Right lobe of liver (tissue), 4 donors: ENCODE measurements around the gene LIG1.

Experiments
- CTCF ChIP-seq, 4 donors: fragments of 200-600 bp in 3 of 4; fragments of 450-650 bp in 1 of 4; IDR thresholded peaks; one replicate each; pipeline versions ENCODE4 v1.5.1 to v1.8.0; 2016 to 2022; ENCODE audit warnings: antibody characterized with exemption in 4 of 4, mild to moderate bottlenecking in 2 of 4
- POLR2A ChIP-seq: fragments of 450-650 bp; IDR thresholded peaks from one replicate; pipeline ENCODE4 v1.6.1; 2017; ENCODE audit warnings: antibody characterized with exemption, mild to moderate bottlenecking
- donor health status: DM: no; HTN: no; CAD: no.
- donor health status: DM: no; HTN: no; CAD: no.
- donor health status: DM: no; HTN: yes; CAD: no.

DNA sequence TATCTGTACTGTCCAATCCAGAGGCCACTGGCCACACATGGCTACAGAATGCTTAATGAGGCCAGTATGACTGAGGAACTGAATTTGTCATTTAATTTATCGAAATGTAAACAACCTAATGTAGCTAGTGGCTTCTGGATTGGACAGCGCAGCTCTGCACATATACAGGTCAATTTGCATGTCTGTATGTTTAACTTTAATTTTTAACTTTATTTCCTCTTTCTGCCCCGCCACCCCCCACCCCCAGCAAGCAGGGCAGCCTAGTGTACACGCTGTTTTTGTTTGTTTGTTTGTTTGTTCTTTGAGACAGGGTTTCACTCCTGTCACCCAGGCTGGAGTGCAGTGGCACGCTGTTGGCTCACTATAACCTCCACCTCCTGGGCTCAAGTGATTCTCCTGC, 15.9 kb upstream of the LIG1 start:
- TF ChIP-seq POLR2A (no peak), CTCF (IDR thresholded peaks at IDR 0.05) (no peak)
